GM18507 (cell line): ENCODE data around the gene POLR2J2.
"Not testable (repeated sequence)": the region's sequence is repeated elsewhere in the genome, so short reads cannot be mapped to it uniquely, and the experiment has no call there.

ENCODE experiments used
- DNase-seq: peaks from one replicate; pipeline ENCODE4 v3.0.0; 2011; ENCODE audit warnings: low read depth; ENCODE audit not compliant: insufficient read length; ENCODE audit errors: extremely low spot score
- FAIRE-seq: peaks from 2 replicates; lab custom pipeline; 2011; peaks lifted over from hg19 to GRCh38; lab: Jason Lieb, UNC

Gene POLR2J2

GRCh38 chr7:102675545-102675944 is 4.1 kb upstream of the POLR2J2 start:
- not testable (repeated sequence) for FAIRE-seq, DNase-seq

DNA sequence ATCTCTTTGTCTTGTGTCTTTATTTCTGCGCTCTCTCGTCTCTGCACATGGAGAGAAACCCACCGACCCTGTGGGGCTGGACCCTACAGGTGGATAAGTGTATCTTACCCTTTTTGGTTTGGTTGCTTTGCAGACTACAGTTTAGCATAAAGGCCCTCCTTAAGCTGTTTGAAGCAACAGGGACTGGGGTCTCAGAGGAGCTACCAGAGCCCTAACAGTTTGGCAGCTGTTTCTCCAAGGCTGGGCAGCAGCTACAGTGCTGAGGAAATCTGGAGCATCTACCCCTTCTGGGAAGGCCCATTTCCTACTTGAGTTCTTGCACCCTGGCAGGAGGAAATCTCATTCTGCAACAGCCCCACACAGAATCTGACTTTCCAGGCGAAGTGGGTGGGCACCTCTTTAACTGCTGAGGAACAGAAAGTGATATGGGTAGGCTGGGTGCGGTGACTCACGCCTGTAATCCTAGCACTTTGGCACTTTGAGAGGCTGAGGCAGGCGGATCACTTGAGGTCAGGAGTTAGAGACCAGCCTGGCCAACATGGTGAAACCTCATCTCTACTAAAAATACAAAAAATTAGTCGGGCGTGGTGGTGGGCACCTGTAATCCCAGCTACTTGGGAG is 2.1 kb upstream of the POLR2J2 start:
- not testable (repeated sequence) for DNase-seq, FAIRE-seq

DNA sequence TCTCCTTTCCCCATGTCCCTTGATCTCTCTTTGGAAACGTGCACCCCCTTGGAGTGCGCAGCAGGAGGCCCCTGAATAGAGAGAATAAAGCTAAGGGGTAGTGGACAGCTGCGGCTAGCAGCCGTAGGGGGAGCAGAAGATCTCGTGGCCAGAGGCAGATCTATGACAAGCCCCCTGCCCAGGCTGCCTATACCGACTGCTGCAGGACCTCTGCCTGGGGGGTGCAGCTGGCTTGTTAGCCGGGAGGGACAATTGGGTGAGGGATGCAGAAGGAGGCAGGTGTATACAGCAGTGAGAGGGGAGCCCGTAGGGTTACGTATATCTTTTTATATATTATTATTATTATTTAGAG is 469 bp upstream of the POLR2J2 start:
- FAIRE-seq, DNase-seq: not testable (repeated sequence)

DNA sequence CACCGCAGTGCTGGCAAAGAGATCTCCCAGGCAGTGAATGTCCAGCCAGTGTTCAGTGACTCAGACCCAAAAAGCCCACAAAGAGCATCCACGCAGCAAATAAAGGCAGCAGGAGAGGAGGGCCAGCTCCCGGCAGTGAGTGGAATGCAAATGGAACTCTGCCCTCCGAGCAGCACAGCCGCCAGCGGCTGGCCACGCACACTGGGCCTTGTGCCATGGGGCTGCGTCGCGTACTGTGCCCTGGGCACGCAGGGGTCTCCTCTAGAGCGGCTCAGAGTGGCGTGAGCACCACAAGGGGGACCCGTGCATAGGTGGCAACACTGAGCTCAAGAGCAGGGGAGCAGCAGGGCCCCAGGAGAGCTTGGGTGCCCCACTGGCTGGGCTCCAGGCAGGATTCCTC is 3.9 kb downstream of the POLR2J2 start:
- not testable (repeated sequence) for DNase-seq, FAIRE-seq

DNA sequence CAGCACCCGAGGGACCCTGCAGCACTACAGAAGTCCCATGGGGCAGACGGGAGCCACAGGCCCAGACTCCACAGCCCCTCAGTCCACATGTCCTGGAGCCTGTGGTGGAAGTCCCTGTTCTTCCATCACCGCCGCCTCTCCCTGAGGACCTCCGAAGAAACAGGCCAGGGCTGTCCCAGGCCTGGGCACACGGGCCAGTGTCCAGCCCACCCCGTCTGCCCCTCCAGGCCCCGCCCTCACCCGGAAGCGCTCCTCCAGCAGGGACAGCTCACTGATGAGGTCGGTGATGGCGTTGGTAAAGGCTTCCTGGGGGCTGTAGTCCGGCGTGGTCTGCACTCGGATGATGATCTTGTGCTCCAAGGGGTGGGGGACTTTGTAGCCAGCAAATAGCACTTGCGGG is 4.6 kb downstream of the POLR2J2 start:
- DNase-seq, FAIRE-seq: not testable (repeated sequence)

GRCh38 chr7:102664765-102665164 is 6.7 kb downstream of the POLR2J2 start:
- DNase-seq, FAIRE-seq: not testable (repeated sequence)

DNA sequence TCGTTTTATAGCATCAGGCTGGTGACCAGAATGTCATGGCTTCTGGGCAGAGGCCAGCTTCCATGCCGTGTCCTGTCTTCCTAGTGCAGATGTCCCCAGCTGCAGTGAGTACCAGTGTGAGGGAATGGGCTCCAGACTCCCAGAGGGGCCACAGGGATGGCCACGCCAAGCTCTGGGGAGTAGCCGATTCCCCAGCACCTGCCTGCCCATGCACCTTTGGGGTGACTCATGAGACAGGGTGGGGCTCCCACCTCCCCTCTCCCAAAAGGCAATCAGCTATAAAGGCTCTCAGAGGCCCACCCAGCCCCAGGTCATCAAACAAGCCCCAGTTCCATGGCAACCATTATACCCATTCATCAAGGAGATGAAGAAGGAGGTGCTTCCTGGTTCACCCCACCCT is 21.5 kb downstream of the POLR2J2 start, which contains the start of gene SPDYE2B:
TSS of gene SPDYE2B (plus strand) at position 396 of the 400 bp plus-strand sequence. CDS start 2,030 bp downstream, outside the sequence.
- not testable (repeated sequence) for FAIRE-seq, DNase-seq

DNA sequence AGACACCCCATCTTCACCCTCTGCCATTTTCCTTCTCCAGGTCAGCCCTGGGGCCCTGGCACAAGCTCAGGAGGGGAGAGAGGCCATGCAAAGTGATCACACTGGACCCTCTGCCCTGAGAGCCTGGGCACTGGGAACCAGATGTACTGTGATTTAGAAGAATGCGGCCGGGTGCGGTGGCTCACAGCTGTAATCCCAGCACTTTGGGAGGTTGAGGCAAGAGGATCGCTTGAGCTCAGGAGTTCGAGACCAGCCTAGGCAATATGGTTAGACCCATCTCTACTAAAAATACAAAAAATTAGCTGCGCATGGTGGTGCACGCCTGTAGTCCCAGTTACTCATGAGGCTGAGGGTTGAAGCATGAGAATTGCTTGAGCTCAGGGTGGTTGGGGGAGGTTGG is 23.6 kb downstream of the POLR2J2 start:
- not testable (repeated sequence) for FAIRE-seq, DNase-seq

- not testable (repeated sequence) for FAIRE-seq, DNase-seq
Measured at GRCh38 chr7:102643404-102643803, 28.1 kb downstream of the POLR2J2 start.

GRCh38 chr7:102642691-102643090 is 28.8 kb downstream of the POLR2J2 start, which contains the start of gene UPK3BL1:
Gene UPK3BL1, minus strand, starts transcription at chr7:102642791. Its CDS starts 50 bp downstream, at chr7:102642741.
- not testable (repeated sequence) for FAIRE-seq

GRCh38 chr7:102638848-102639247 is 32.6 kb downstream of the POLR2J2 start:
- not testable (repeated sequence) for DNase-seq

More at GRCh38 chr7:102642691-102643090, 28.8 kb downstream of the POLR2J2 start, which contains the start of gene UPK3BL1:
- not testable (repeated sequence) for DNase-seq

GRCh38 chr7:102636956-102637355 is 34.5 kb downstream of the POLR2J2 start:
- not testable (repeated sequence) for FAIRE-seq, DNase-seq

More at GRCh38 chr7:102638848-102639247, 32.6 kb downstream of the POLR2J2 start:
- not testable (repeated sequence) for FAIRE-seq

GRCh38 chr7:102635354-102635753 is 36.1 kb downstream of the POLR2J2 start:
- not testable (repeated sequence) for FAIRE-seq, DNase-seq

DNA sequence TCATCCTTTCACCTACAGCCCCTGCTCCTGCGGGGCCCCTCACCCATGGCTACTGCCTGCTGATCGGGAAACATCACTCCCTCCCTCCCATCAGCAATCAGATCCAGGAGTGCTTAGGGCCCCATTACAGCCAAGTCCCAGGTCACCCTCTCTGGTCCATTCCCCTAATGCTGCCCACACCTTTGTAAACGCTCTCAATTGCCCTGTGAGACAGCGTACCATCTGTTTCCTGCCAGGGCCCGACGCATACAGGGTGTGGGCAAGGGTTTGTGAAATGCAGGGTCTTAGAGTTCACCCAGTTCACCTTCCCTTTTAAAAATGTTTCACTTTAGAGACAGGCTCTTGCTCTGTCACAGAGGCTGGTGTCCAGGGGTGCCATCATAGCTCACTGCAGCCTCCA is 37.2 kb downstream of the POLR2J2 start:
- not testable (repeated sequence) for FAIRE-seq, DNase-seq

DNA sequence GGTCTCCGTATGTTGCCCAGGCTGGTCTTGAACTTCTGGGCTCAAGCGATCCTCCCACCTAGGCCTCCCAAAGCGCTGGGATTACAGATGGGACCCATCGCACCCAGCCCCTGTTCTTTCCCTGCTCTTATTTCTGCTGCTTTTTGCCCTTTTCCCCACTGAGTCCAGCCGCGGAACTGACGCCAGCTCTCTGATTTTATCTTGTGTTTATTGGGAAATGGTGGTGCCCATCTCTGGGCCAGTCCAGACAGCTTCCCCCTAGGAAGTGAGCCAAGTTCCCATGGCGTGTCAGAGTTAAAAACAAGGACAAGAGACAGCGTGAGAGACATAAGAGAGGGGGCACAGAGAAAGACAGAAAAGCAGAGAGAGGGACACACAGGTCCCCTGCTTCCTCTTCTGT is 40.8 kb downstream of the POLR2J2 start:
- DNase-seq, FAIRE-seq: not testable (repeated sequence)

DNA sequence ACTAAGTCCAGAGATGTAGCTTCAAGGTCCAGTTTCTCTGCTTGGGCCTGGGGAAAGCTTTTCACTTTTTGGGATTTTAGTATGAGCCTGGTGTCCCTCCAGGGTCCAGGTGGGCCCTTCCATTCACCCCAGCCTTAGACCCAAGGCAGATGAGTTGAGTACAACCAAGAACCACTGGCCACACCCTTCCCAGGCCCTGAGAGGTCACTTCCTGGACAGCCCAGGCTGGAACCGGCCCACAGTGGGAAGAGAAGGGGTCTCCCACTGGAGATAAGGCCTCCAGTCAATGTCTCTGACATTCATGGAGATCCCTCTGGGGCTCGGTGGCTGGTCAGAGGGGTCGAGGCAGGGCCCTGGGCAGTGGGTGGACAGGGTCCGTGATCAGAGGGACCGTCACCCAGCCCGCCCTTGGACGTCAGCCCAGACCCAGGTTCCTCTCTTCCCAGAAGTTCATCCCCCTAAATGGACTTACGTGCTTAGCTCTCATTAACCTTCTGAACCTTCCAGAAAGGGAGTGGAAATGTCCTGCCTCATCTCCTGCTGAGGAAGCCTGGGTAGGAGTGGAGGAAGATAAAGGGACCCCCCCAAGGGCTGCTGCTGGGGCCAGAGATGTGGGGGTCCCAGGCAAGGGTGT is 44.1 kb downstream of the POLR2J2 start:
- DNase-seq, FAIRE-seq: not testable (repeated sequence)

GRCh38 chr7:102618122-102618521 is 53.3 kb downstream of the POLR2J2 start:
- not testable (repeated sequence) for FAIRE-seq, DNase-seq

DNA sequence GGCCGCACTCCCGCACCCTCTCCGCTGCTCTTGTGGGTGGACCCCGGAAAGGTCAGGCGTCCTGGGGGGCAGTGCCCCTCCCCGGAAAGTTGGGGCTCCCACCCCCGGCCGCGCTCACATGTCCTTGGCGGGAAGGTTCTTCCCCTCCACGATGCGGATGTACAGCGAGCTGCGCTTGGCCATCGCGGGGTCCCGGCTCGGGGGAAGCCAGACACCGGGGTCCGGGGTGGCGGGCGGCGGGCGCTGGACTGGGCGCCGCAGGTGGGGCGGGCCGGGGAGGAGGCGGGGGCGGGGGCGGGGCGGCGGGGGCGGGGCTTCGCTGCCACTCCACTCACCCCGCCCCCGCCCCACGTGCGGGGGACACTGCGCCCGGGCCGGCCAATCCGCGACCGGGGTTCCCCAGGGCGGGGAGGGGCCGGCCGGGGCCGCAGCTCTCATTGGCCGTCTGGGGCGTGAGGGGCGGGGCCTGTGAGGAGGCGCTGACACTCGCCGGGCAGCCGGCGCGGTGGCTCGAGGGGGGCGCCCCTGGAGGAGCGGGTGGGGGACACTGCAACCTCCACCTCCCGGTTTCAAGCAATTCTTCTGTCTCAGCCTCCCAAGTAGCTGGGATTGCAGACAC is 54.8 kb downstream of the POLR2J2 start, which contains the start of gene RASA4:
TSS of gene RASA4 (minus strand) at position 250 of the 619 bp plus-strand sequence. CDS start at position 183, 67 bp downstream.
- FAIRE-seq: peak; percentile 56
- not testable (repeated sequence) for DNase-seq
